HG03103 (cell line): ENCODE data around the gene BANK1.

Experiments
- ATAC-seq: cut with Tn5 transposase; IDR thresholded peaks from one replicate; pipeline ENCODE4 v1.9.1; 2021; ENCODE audit warnings: low read depth; ENCODE audit not compliant: unreplicated experiment

BANK1 gene

DNA sequence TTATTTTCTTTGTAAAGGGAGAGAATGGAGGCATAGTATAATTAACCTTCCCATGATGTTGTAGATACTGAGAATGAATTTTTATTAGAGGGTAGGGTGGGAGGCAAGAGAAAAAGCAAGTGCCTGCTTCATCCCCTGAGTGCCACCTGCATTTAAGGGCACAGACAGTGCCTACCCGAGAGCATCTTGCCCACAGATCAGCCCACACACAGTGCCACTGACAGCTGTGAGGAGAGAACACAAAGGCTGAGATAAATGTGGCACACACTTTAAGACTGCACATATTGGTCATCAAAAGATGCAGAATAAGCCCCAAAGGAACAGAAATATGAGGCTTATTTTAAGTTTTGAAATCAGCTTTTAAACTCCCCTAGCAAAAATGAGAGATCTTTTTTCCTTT, 304.0 kb downstream of the BANK1 start:
- no peak for ATAC-seq

DNA sequence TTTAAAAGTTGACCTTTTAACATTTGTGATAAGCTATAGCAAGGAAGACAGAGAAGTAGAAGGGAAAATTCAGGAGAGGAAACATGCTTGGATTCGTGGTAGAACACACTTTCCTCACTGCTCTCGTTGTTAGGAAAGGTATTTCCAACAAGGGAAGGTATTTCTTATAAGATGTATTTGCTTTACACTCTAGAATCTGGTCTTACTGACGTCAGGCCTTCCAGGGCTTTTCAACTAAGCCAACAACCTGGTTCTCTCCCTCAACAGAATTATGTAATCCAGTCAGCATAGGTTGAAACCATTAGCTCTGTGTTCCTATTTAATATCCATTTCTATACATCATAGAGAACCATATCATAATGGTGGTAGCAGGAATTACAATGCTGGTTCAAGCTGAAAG, 312.8 kb downstream of the BANK1 start:
- ATAC-seq, result no peak

DNA sequence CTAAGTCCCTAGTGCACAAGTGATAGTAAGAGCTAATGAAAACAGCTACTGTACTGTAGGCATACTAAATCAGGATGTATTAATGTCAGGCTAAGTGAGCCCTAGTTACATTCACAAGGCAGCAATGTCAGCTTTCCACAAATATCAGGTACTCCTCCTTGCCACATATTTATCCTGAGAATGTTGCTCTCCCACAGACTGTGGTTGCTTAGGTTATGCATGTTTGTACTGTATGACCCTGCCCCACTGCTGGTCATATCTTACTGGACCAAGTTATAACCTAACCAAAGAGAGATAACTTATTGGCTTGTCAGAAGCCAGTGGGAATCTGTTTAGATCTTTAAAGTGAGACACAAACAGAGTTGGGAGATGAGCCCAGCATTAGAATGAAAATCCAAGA, 313.7 kb downstream of the BANK1 start:
- no peak for ATAC-seq

DNA sequence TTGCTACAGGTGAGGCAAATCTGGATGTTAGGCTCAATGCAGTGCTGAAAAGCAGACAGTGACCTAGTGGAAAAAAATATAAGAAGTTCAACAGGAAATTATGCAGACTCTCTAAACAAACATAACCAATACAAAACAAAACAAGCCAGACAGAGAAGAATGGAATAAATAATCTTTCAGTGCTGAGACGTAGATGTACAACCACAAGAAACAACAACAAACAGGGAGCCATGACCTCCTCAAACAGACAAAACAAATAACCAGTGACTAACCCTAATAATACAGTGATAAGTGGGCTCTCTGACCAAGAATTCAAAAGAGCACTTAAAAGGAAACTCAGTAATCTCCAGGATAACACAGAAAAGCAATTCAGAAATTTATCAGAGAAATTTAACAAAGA, 315.5 kb downstream of the BANK1 start:
- no peak for ATAC-seq

DNA sequence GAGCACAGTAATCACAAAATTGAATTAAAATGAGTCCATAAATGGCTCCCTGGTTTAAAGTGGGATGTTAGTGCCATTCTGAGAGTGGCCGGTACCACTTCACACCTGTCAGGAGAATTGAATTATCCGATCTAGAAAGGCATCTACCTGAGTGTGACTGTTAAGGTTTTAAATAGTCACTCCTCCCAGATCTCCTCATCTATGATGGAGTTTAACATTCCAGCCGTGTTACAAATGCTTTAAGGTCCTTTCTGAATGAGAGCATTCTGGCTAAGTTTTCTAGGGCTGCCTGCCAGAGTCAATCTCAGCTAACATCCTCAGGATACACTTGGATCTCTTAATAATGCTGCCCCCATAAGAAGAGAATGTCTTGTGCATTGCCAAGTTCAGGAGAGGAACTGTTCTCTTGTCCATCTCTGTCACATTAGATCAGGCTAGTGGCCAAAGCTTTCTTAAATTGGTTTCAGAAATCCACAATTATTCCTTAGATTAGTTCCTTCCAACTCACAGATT, 323.6 kb downstream of the BANK1 start:
- no peak for ATAC-seq

DNA sequence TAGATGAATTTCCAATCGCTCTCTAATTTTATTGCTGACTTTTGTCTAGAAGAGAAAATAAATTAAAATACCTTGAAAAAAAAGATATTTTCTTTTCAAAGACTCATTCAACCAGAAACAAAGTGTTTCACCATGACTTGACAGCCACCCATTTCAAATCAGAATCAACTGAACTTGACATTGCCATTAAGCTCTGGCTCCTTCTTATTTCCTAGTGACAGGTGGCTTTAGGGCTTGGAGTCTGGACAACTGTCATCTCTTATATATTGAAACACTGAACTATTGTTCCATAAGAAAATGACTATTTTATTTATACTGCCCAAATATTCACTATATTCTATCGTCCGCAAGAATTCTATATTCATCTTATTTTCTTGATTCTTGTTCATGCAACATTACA, 325.6 kb downstream of the BANK1 start:
- no peak for ATAC-seq

DNA sequence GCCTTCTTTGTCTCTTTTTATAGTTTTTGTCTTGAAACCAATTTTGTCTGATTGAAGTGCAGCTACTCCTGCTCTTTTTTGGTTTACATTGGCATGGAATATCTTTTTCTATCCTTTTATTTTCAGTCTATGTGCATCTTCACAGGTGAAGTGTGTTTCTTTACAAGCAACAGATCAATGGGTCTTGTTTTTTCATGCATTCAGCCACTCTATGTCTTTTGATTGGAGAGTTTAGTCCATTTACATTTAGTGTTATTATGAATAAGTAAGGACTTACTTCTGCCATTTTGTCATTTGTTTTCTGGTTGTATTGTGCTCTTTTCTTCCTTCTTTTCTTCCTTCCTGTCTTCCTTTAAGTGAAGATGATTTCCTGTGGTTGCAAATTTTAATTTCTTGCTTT, 330.3 kb downstream of the BANK1 start:
- no peak for ATAC-seq
